Gastrocnemius medialis (tissue), 4 donors: Measurements from ENCODE around the gene ST6GALNAC2. TPM values are rescaled to one million over a fixed set of nuclear protein-coding genes. Genes with fewer than 3 reads are reported as not detected.

Experiments
- ATAC-seq, 2 donors: fragments of 150-250 bp; one replicate each; pipeline ENCODE4 v1.9.1; 2016
- DNase-seq, 2 donors: peaks; one replicate each; pipeline ENCODE4 v3.0.0-alpha.2; 2019
- H3K27ac ChIP-seq, 4 donors: fragments of 200-600 bp; sonication (generic); 1 replicate in 1 of 4; 2 replicates in 3 of 4; pipeline ENCODE4 v1.5.1; 2016 to 2018; ENCODE audit warnings: mild to moderate bottlenecking in 2 of 4, moderate library complexity in 1 of 4
- H3K27me3 ChIP-seq, 3 donors: fragments of 200-600 bp; sonication (generic) in 2 of 3; 1 replicate in 1 of 3; 2 replicates in 2 of 3; pipeline versions ENCODE4 v1.5.1 to v1.6.0; 2016 to 2019; ENCODE audit warnings: mild to moderate bottlenecking in 1 of 3, moderate library complexity in 1 of 3
- H3K36me3 ChIP-seq, 2 donors: fragments of 200-600 bp; sonication (generic) in 1 of 2; one replicate each; pipeline ENCODE4 v1.5.1; 2017 to 2018
- H3K4me1 ChIP-seq, 2 donors: fragments of 200-600 bp; sonication (generic) in 1 of 2; one replicate each; pipeline ENCODE4 v1.5.1; 2016 to 2017; ENCODE audit warnings: mild to moderate bottlenecking in 2 of 2
- H3K4me3 ChIP-seq, 4 donors: fragments of 200-600 bp; sonication (generic) in 3 of 4; 1 replicate in 1 of 4; 2 replicates in 3 of 4; pipeline ENCODE4 v1.5.1; 2016 to 2019; ENCODE audit warnings: mild to moderate bottlenecking in 2 of 4
- H3K9me3 ChIP-seq, 3 donors: fragments of 200-600 bp; sonication (generic) in 2 of 3; 1 replicate in 1 of 3; 2 replicates in 2 of 3; pipeline ENCODE4 v1.5.1; 2016 to 2019
- POLR2A ChIP-seq, 2 donors: fragments of 450-650 bp; IDR thresholded peaks; one replicate each; pipeline ENCODE4 v1.6.1; 2017; ENCODE audit warnings: antibody characterized with exemption in 2 of 2, mild to moderate bottlenecking in 2 of 2, moderate library complexity in 2 of 2
- in situ Hi-C, 4 donors: fragments of 200-750 bp; cut with MboI; loops; one replicate each; pipeline versions ENCODE4 v1.15.0 to v1.8.0; 2017; ENCODE audit warnings: low sequenced_read_pairs in 4 of 4
- intact Hi-C: fragments of 100-400 bp; cut with DNase I; formaldehyde crosslinking; loops from one replicate; pipeline ENCODE4 v1.15.1; 2023; ENCODE audit warnings: low total_unique reads
- total RNA-seq, 4 donors: library from RNA; depleted of rRNA; stranded (reverse); fragments of >200 nt; gene quantifications; one replicate each; pipeline versions ENCODE4 v1.1.0 to v1.2.3, GENCODE V29; 2016
- TF ChIP-seq, protein P1 (sequence below), 5 experiments: fragments of 450-650 bp in 3 of 5; fragments of 200-600 bp in 2 of 5; sonication (generic) in 2 of 5; IDR thresholded peaks in 4 of 5; conservative IDR thresholded peaks in 1 of 5; 1 replicate in 4 of 5; 2 replicates in 1 of 5; pipeline ENCODE4 v1.5.1; 2016 to 2019; ENCODE audit warnings: antibody characterized with exemption in 5 of 5, mild to moderate bottlenecking in 3 of 5, moderate library complexity in 3 of 5

The ST6GALNAC2 gene
- total RNA-seq, 4 donors from 2014 or later = 13.6 to 31.1 (median 27.4) TPM

DNA sequence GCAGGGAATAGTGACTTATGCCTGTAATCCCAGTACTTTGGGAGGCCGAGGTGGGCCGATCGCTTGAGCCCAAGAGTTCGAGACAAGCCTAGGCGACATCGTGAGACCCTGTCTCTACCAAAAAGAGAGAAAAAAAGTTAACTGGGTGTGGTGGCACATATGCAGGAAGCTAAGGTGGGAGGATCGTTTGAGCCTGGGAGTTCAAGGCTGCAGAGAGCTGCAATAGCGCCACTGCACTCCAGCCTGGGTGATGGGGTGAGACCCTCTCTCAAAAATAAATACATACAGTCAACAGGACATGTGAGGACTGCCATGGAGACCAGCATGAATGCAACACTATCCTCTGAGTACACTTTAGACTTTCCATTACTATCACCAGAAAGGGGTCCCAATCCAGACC, 15.4 kb upstream of the ST6GALNAC2 start:
- intact Hi-C loops = no loop called here
- in situ Hi-C loops = no loop called here
- no peaks in the 10 kb centered on the region for H3K36me3 ChIP-seq
- H3K27ac ChIP-seq = peak overlapping the region in 1 of 4 donors; percentile 22
- H3K4me1 ChIP-seq = no peaks in the 10 kb centered on the region
- no peak for DNase-seq
- TF ChIP-seq, protein P1, sequence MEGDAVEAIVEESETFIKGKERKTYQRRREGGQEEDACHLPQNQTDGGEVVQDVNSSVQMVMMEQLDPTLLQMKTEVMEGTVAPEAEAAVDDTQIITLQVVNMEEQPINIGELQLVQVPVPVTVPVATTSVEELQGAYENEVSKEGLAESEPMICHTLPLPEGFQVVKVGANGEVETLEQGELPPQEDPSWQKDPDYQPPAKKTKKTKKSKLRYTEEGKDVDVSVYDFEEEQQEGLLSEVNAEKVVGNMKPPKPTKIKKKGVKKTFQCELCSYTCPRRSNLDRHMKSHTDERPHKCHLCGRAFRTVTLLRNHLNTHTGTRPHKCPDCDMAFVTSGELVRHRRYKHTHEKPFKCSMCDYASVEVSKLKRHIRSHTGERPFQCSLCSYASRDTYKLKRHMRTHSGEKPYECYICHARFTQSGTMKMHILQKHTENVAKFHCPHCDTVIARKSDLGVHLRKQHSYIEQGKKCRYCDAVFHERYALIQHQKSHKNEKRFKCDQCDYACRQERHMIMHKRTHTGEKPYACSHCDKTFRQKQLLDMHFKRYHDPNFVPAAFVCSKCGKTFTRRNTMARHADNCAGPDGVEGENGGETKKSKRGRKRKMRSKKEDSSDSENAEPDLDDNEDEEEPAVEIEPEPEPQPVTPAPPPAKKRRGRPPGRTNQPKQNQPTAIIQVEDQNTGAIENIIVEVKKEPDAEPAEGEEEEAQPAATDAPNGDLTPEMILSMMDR (IDR thresholded peaks at IDR 0.05 in 4 of 5, conservative IDR thresholded peaks at IDR 0.05 in 1 of 5) = no peak
- no peak for TF ChIP-seq POLR2A (IDR thresholded peaks at IDR 0.05)
- no peaks in the 10 kb centered on the region for H3K27me3 ChIP-seq
- ATAC-seq = no peak
- H3K9me3 ChIP-seq = no peaks in the 10 kb centered on the region
- H3K4me3 ChIP-seq = no peak overlapping the region

- no peak overlapping the region for H3K27ac ChIP-seq
- ATAC-seq (peak in 1 of 2 donors; percentile 32), DNase-seq (no peak)
- no peaks in the 10 kb centered on the region for H3K4me1 ChIP-seq
- intact Hi-C loops = no loop called here
- no peaks in the 10 kb centered on the region for H3K36me3 ChIP-seq
- in situ Hi-C loops = no loop called here
- H3K9me3 ChIP-seq = no peaks in the 10 kb centered on the region
- no peaks in the 10 kb centered on the region for H3K27me3 ChIP-seq
- no peak overlapping the region for H3K4me3 ChIP-seq
- TF ChIP-seq, protein P1 (IDR thresholded peaks at IDR 0.05 in 4 of 5, conservative IDR thresholded peaks at IDR 0.05 in 1 of 5) = no peak
- TF ChIP-seq POLR2A (IDR thresholded peaks at IDR 0.05) = no peak
Measured at GRCh38 chr17:76599694-76600460, 14.2 kb upstream of the ST6GALNAC2 start.

GRCh38 chr17:76598004-76598439, 12.4 kb upstream of the ST6GALNAC2 start:
- in situ Hi-C loops (no loop called here), intact Hi-C loops (no loop called here)
- no peaks in the 10 kb centered on the region for H3K36me3 ChIP-seq
- H3K4me1 ChIP-seq = no peaks in the 10 kb centered on the region
- no peaks in the 10 kb centered on the region for H3K27me3 ChIP-seq
- TF ChIP-seq, protein P1 (IDR thresholded peaks at IDR 0.05 in 4 of 5, conservative IDR thresholded peaks at IDR 0.05 in 1 of 5) = no peak
- TF ChIP-seq POLR2A (IDR thresholded peaks at IDR 0.05) = no peak
- H3K4me3 ChIP-seq = no peak overlapping the region
- ATAC-seq (no peak), DNase-seq (no peak)
- H3K27ac ChIP-seq = no peak overlapping the region
- no peaks in the 10 kb centered on the region for H3K9me3 ChIP-seq

GRCh38 chr17:76597156-76598003, 11.7 kb upstream of the ST6GALNAC2 start:
- intact Hi-C loops (no loop called here), in situ Hi-C loops (no loop called here)
- H3K27ac ChIP-seq = no peak overlapping the region
- no peak overlapping the region for H3K4me3 ChIP-seq
- no peaks in the 10 kb centered on the region for H3K27me3 ChIP-seq
- TF ChIP-seq, protein P1 (IDR thresholded peaks at IDR 0.05 in 4 of 5, conservative IDR thresholded peaks at IDR 0.05 in 1 of 5) = no peak
- no peak for TF ChIP-seq POLR2A (IDR thresholded peaks at IDR 0.05)
- ATAC-seq = no peak
- H3K36me3 ChIP-seq = no peaks in the 10 kb centered on the region
- DNase-seq = no peak
- no peaks in the 10 kb centered on the region for H3K9me3 ChIP-seq
- H3K4me1 ChIP-seq = no peaks in the 10 kb centered on the region
